GM19467 (cell line): ENCODE measurements around the gene THBS3.
"Not testable (repeated sequence)": the region's sequence is repeated elsewhere in the genome, so short reads cannot be mapped to it uniquely, and the experiment has no call there.

Experiments used
- ATAC-seq: cut with Tn5 transposase; IDR thresholded peaks from one replicate; pipeline ENCODE4 v1.9.1; 2021; ENCODE audit warnings: mild to moderate bottlenecking, moderate library complexity; ENCODE audit not compliant: unreplicated experiment

Gene THBS3

DNA sequence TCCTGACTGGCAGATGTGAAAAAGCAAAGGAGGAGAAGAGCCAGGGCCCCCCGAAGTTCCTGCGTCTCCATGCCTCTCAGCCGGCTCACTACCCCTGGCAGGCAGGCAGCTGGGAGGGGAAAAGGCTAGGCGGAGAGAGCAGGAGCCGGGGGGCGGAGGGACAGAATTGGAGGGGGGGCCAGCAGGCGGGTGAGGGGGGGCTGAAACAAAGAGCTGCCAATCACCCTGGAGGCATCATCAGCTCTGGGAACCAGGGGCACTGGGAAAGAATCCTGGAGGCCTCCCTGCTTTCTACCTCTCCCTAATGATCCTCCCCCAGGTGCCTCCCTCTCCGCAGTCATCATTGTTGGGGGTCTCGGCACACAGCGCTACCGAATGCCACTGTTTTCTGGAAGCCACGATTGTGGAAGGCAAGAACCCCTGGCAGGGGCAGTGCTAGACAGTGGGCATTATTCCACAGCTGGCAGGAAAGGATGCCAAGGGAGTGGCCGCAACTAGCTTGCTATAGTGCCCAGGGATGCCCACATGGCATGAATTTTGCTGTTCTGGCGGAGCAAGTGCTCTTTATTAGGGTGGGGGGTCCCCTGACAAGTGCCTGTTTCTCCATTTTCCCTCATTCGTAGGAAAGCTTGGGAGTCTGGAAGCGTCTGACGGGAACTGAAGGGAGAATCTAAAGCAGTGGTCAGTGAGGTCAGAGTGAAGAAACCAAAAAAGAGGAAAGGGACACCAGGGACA lies at the start of gene THBS3:
Gene THBS3, minus strand, starts transcription at position 92 of the 735 bp plus-strand sequence. Its CDS starts 21 bp downstream, at position 71.
- no peak for ATAC-seq

DNA sequence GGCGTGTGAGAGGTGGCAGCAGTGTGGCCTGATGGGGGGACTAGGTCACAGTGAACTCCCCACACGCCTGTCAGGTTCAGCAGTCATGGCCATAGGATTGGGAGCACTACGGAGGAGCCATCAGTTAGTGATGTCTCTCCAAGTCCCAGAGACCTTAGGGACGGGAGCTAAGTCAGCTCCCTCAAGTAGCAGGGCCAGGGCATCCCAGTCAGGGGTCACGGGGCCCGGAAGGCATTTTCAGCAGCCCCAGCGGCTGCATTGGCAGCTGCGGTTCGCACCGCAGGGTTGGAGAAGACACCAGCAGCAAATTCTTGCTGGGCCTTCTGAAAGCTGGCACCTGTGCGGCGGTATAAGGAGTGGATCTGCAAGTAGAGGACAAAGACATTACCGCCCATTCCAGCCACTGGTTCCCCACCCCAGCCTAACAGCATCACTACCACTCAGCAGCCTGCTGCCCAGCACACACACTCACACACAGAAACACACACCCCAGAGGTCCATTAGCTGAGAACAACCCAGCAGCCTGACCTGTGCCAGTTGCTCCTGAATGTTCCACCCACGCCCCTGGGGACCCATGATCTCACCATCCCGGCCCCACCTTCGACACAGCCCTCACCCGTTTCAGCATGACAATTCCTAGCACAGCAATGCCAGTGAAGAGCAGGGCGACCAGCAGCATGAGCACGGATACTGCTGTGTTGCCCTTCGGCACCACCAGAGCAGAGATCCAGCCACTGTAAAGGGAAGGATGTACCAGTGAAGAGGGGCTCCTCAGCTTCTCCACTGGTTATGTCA lies 48.6 kb upstream of the THBS3 start:
- ATAC-seq, result no peak

DNA sequence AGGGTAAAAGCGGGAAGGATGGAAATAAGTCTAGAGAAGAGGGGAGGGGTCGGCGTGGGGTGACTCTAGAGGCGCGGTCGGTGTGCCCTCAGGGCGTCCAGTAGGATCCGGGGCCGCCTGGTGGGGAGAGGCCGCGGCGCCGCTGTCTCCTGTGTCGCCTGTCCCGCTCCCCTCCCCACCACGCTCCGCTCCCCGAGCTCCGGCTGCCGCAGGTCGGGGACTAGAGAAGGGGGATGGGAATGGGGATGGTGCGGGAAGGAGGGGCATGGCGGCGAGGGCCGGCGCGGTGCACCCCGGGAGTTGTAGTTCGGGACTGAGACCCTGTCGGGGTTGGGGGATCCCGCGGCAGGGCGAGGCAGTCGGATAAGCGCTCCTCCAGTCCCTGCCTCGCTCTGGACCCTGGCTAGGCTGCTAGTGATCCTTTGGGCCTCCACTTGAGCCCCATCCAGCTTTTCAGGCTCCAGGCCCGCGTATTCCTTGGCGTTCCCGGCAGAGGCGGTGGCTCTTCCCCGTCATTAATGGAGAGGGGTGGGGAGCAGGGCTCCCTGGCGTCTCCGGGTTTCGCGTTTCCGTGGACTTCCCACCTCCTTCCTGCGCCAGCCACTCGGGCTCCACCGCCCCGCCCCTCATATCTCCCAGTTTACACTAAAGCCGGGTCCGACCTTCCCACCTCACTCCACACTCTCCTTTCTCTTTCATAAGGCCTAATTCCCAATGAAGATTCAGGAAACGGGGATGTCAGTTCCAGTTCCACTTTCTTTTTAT lies 47.7 kb upstream of the THBS3 start, which contains the start of gene ENTREP3:
Gene ENTREP3, minus strand, starts transcription at position 241 of the 765 bp plus-strand sequence. CDS start 606 bp downstream, outside the sequence.
- ATAC-seq, result peak; percentile 45

DNA sequence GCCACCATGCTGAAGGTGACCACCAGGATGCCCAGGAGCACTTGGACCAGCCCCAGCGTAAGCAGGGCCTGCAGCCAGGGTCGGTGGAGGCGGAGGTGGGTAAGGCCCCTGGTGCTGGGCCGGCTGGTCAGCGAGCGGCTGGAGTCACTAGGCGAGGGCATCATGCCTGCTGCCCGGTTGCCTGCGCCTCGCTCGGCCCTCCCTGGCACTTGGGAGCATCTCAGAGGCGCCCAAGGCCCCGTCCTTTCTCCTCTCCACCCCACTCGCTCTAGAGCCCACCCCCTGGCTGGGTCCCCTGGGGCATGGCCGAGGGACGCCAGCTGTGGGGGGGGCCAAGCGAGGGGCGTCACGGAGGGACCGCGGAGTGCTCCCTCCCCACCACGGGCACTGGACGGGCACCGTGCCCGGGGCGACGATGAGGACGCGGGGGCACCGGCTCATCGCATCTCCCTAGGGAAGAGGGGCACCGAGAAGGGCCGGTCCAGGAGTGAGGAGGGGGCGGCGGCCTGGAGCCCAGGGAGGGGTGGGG lies 47.1 kb upstream of the THBS3 start:
- no peak for ATAC-seq

DNA sequence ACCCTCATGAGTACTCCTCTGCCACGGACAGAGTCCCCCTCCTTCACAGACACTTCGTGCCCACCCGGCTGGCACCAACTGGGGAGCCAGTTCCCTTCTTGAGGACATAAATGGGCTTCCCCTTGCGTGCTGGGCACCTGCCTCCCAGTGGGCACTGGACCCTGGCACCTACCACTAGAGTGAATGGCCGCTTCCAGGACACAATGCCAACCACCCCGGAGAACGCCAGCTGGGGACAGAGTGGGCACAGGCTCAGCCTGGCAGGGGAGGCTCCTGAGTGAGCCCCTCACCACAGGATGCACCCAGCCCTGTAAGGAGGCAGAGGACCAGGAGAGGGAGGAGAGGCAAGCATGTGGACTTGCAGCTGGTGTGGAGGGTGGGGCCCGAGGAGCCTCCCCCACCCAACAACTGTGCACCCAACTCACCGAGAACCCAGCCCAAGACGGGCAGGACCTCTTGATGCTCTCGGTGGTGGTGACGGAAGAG lies 46.6 kb upstream of the THBS3 start:
- no peak for ATAC-seq

DNA sequence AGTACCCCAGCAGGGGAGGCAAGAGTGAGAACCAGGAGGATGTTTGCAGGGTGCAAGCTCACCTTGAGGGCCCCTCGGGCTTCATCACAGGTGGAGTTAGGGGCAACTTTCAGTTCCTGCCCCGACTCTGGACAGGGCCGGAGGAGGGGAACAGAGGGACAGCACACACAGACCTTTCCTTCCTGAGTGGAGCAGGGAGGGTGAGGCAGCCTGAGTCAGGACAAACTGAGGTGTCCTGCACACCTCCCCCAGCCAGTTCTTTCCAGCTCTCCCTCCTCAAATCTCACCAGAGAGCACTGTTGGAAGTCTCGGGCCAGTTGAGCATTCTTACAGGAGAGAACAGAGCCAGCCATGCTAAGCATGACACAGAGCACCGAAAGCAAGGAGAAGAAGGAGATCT lies 46.1 kb upstream of the THBS3 start:
- no peak for ATAC-seq

DNA sequence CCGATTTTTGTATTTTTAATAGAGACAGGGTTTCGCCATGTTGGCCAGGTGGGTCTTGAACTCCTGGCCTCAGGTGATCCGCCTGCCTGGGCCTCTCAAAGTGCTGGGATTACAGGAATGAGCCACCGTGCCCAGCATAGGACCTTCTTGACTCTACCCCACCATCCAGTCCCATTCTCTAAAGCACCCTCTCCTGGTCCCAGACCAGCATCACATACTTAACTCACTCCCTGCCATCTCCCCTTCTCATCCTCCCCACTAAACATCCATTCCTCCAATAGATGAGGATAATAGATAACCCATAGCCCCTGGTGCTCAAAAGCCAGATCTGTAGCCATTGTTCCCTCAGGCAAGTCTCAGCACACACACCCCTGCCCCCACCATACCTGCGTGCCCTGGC lies 45.5 kb upstream of the THBS3 start:
- ATAC-seq, result no peak

DNA sequence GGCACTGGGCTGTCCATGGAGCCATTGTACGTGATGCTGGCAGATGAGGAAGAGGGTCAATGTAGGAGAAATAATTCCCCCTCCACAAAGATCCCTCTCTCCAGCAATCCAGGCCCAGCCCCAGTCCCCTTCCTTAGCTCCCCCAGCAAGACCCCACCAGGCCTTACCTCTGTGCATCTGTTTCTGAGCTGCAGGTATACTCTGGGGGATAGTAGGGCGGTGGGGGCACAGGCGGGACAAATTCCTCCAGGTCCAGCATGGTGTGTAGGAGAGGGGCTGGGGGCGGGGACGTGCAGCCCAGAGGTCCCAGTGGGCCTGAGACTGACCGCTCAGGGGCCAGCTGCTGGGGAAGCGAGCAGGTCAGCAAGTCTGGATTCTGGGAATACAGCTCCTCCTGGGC lies 43.9 kb upstream of the THBS3 start:
- no peak for ATAC-seq

DNA sequence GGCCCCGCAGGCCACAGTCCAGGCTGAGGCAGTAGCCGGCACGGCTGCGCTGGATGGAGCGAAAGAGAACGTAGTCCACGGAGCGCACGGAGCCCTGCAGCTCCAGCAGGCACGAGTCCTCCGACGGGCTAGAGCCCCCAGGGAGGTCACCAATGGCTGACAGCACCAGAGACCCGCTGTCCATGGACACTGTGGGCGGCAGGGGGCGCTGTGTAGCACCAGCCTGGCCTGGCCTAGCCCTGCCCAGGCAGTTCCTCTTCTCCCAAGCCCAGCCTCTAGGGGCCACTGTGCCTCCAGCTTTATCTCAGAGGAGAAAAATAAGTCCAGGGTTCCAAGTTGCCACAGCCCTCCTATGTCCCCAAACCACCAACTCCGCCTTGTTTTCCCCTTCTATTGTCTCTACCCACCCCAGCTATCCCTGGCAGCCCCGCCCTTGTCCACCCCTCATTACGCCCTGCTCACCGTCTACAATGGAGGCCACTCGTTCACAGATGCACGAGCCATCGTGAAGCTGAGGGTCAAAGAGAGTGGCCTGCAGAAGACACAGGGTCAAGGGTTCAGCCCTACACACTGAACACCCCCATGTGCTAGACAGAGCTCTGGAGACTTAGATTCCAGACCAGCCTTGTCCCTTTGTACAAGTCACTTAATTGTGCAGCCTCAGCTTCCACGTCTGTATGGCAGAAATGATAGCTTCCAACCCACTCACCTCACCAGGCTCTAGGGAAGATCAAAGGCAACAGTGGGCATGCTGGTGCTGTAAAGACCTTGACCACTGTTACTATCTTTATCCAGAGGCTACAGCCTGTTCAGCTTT lies 43.1 kb upstream of the THBS3 start:
- ATAC-seq, result peak; percentile 72

DNA sequence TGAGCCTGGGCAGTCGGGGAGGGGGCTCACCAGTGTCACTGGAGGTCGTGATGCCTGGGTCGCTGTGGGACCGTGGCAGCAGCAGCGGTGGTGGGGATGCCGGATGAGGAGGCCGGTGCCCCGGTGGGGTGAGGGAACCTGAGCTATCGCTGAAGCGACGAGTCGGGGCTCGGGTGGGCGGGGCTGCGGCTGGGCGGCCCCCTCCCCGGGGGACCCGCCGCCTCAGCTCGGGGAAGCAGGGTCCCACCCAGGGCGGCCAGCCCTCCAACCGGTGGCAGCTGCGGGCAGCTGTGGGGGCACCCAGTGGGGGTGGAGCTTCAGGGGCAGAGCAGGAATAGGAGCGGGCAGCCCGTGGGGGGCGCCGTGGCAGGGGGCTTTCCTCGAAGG lies 42.5 kb upstream of the THBS3 start:
- peak; percentile 16 for ATAC-seq

DNA sequence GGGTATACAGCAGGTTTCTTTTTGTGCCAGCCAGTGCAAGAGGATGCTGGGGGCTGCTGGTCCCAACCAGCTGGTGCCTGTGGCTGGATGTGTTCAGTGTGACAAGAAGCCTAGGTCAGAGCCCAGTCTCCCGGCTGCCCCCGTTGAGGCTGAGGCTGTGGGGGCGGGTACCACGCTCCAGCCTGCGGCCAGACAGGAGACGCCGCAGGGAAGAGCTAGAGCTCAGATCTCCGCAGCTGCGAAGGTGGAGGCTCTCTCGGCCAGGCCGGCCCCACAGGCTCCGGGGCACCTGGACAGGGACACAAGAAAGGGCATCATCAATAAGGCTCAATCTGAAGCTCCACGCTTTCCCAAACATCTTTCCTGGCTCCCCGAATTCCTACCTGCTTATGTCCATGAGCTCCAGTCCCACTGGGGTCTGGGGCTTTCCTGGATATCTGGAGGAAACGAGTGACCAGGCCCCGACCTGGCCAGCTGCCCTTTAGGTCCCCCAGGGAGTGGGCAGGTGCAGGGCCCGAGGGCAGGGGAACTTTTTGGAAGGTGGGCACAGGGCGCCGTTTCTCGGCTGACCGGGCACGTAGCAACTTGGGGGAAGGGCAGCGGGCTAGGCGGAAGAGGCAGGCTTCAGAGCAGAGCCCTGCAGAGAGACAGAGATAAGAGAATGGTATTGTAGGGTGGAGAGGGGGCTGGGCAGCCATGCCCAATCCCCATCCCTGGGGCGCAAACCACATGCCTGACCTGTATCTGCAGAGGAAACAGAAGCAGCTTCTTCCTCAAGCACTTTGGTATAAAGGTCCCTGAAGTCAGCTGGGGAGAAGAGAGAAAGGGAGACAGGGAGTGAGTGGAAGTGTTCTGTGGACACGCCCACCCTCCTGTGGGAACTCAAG lies 40.2 kb upstream of the THBS3 start:
- ATAC-seq, result no peak

DNA sequence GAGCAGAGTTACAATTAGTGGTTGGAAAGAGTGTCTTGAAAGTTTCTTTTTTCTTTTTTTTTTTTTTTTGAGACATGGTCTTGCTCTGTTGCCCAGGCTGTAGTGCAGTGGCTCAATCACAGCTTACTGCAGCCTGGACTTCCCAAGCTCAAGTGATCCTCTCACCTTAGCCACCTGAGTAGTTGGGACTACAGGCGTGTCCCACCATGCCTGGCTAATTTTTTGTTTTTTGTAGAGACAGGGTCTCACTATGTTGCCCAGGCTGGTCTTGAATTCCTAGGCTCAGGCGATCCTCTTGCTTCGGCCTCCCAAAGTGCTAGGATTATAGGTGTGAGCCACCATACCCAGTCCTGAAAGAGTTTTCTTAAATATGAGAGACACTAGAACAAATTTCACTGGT lies 39.1 kb upstream of the THBS3 start:
- ATAC-seq, result not testable (repeated sequence)

DNA sequence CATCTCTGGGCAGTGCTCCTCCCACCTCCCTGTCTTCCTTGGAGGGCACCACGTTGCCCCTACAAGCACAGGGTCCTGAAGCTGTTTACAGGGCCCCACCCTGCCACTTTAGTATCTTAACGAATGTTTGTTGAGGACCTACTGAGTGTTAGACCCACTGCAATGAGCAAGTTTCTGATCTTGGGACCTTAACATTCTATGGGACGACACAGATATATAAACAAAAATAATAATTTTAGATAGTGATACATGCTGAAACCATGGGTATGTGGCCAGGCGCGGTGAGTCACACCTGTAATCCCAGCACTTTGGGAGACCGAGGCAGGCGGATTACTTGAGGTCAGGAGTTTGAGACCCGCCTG lies 37.4 kb upstream of the THBS3 start:
- ATAC-seq, result no peak

DNA sequence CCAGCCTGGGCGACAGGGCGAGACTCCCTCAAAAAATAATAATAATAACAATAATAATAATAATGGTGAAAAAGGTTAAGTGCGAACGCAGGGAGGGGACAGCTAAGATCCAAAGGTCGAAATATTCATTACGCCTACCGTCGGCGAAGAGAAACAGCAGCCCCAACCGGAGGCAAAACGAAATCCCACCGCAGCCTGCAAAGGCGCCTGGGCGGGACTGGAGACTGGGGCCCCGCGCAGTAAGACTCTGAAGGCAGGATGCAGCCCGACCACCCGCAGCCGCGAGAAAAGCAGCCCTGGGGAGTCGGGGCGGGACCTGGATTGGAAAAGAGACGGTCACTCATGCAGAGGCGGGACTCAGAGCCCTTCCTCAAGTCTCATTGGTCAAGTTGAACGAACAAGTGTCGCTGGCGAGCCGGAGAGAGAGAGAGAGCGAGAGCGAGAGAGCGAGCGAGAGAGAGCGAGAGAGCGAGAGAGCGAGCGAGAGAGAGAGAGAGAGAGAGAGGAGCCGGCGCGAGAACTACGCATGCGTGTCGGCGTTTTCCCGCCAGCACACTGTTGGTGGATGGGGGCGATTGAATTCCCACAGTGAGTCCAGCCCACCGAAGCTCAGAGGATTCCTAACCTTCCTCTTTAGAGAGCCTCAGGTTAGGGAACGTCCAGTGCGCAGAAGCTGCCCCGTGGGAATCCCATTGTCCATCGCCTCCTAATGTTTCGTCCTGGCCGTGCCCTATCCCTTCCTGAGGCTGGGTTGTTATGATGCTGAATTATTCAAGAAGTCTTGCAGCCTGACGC lies 36.9 kb upstream of the THBS3 start:
- ATAC-seq, result peak; percentile 74

DNA sequence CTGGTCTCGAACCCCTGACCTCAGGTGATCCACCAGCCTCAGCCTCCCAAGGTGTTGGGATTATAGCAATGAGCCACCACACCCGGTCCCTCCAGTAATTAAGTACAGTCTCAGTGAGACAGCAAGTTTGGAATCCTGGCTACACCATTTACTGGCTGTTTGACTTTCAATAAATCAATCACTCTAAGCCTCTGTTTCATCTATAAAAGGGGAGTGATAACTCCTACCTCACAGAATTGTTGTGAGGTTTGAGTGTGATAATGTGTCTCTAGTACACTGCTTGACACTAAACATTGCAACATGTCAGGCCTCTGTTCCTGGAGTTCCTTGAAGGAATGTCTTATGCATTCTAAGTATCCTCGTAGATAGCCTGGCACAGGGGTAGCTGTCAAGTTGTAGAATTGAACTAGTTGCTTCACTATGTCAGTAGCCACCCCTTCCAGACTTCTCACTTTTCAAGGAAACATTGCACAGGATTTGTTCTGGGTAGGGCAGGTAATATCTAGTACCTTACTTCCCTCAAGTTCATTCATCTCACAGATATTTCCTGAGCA lies 35.2 kb upstream of the THBS3 start:
- no peak for ATAC-seq

DNA sequence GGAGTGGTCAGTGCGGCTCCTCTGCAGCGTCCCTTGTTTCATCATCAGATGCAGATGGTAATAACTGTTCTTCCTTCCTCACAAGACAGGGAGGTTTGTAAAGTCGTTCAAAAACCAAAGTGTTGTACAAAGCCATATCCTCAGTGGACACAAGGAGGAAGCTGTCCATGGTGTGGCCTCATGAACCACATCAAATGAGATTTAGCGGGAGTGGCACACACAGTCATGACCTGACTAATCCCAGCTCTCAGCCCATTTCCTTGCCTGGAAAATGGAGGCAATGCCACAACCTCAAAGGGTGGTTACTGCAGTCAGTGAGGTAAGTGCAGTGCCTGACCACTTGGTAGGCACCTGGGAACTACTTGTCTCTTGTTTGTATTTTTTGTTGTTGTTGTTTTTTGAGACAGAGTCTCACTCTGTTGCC lies 34.2 kb upstream of the THBS3 start:
- no peak for ATAC-seq

DNA sequence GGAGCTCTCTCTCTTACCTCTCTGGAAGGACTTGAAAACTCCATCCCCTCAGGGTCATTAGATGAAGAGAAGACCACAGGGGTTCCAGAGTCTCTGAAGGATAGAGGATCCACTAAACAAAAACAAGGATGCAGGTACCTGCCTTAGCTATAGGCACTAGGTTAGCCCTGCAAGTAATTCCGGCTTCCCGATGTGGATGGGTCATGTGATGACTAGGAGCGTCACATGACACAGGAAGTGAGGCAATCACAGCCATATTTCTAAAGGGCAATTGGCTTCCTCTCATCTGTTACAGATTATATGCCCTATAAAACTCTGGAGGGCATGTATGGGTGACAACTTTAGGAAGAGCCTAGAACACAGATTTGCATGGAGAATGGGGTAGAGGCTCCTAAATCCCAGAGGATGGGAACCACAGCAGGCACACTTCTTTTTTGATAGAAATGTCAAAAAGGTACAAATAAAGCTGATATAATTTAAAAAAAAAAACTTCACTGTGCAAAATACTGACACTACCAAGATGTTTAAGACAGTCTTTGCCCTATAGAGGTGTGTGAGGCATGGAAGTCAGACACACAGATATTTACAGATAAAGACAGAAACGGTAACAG lies 33.5 kb upstream of the THBS3 start:
- ATAC-seq, result no peak

DNA sequence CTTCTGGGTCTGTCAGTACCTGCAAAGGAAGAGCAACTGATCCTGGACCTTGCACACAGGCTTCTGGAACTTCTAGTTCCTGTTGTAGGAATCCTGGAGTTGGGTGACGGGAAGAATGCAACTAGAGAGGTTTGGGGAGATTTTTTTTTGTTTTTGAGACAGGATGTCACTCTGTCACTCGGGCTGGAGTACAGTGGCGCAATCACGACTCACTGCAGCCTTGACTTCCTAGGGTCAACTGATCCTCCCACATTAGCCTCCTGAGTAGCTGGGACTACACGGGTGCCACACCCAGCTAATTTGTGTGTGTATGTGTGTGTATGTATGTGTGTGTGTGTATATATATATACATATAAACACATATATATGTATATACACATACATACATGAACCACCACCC lies 28.8 kb upstream of the THBS3 start:
- no peak for ATAC-seq
